ENCODE measurements around the gene MFAP4.

MFAP4 gene

GRCh38 chr17:19414396-19415280 lies 27.6 kb upstream of the MFAP4 start:
- Mint-ChIP-seq H3K36me3 (no peaks in the 10 kb centered on the region), H3K9me3 (ENCODE audit: low read depth) (no peaks in the 10 kb centered on the region), H3K4me1 (ENCODE audit: low read depth) (no peaks in the 10 kb centered on the region), H3K27ac (no peak overlapping the region), H3K4me3 (no peak overlapping the region), H3K27me3 (peaks cover 2% of the 10 kb centered on the region)

GRCh38 chr17:19413761-19414160 lies 26.8 kb upstream of the MFAP4 start:
- H3K36me3 Mint-ChIP-seq, result no peaks in the 10 kb centered on the region
- H3K27me3 Mint-ChIP-seq, result no peaks in the 10 kb centered on the region
- H3K27ac Mint-ChIP-seq, result no peak overlapping the region
- no peaks in the 10 kb centered on the region for H3K4me1 Mint-ChIP-seq (ENCODE audit: low read depth)
- H3K9me3 Mint-ChIP-seq (ENCODE audit: low read depth), result no peaks in the 10 kb centered on the region
- H3K4me3 Mint-ChIP-seq, result no peak overlapping the region

GRCh38 chr17:19412984-19413383 lies 26.0 kb upstream of the MFAP4 start:
- Mint-ChIP-seq H3K9me3 (ENCODE audit: low read depth) (no peaks in the 10 kb centered on the region), H3K36me3 (no peaks in the 10 kb centered on the region), H3K4me1 (ENCODE audit: low read depth) (no peaks in the 10 kb centered on the region), H3K27me3 (no peaks in the 10 kb centered on the region), H3K27ac (no peak overlapping the region), H3K4me3 (no peak overlapping the region)

- Mint-ChIP-seq H3K4me1 (ENCODE audit: low read depth) (no peaks in the 10 kb centered on the region), H3K4me3 (no peak overlapping the region), H3K36me3 (no peaks in the 10 kb centered on the region), H3K27ac (no peak overlapping the region), H3K9me3 (ENCODE audit: low read depth) (no peaks in the 10 kb centered on the region), H3K27me3 (no peaks in the 10 kb centered on the region)
Observed at GRCh38 chr17:19412510-19412909, 25.5 kb upstream of the MFAP4 start.

- Mint-ChIP-seq H3K4me1 (ENCODE audit: low read depth) (no peaks in the 10 kb centered on the region), H3K36me3 (no peaks in the 10 kb centered on the region), H3K27ac (no peak overlapping the region), H3K9me3 (ENCODE audit: low read depth) (no peaks in the 10 kb centered on the region), H3K4me3 (no peak overlapping the region), H3K27me3 (no peaks in the 10 kb centered on the region)
Observed at GRCh38 chr17:19411631-19412030, 24.6 kb upstream of the MFAP4 start.

- Mint-ChIP-seq H3K4me3 (no peak within 1 kb of the TSS), H3K4me1 (ENCODE audit: low read depth) (no peaks in the 10 kb centered on the region), H3K27ac (no peak within 1 kb of the TSS), H3K9me3 (ENCODE audit: low read depth) (no peaks in the 10 kb centered on the region), H3K36me3 (no peaks in the 10 kb centered on the region), H3K27me3 (no peaks in the 10 kb centered on the region)
Observed at GRCh38 chr17:19410875-19411620, 24.1 kb upstream of the MFAP4 start, which contains the start of gene RNF112. Gene RNF112, plus strand, starts transcription at chr17:19411232. Its CDS starts 177 bp downstream, at chr17:19411409.

- Mint-ChIP-seq H3K9me3 (ENCODE audit: low read depth) (no peaks in the 10 kb centered on the region), H3K36me3 (no peaks in the 10 kb centered on the region), H3K27ac (no peak overlapping the region), H3K27me3 (no peaks in the 10 kb centered on the region), H3K4me3 (no peak overlapping the region), H3K4me1 (ENCODE audit: low read depth) (no peaks in the 10 kb centered on the region)
Observed at GRCh38 chr17:19410091-19410490, 23.1 kb upstream of the MFAP4 start.

GRCh38 chr17:19409509-19409908 lies 22.5 kb upstream of the MFAP4 start:
- Mint-ChIP-seq H3K4me3 (no peak overlapping the region), H3K9me3 (ENCODE audit: low read depth) (no peaks in the 10 kb centered on the region), H3K27me3 (no peaks in the 10 kb centered on the region), H3K36me3 (no peaks in the 10 kb centered on the region), H3K4me1 (ENCODE audit: low read depth) (no peaks in the 10 kb centered on the region), H3K27ac (no peak overlapping the region)

GRCh38 chr17:19409066-19409465 lies 22.1 kb upstream of the MFAP4 start:
- Mint-ChIP-seq H3K27me3 (no peaks in the 10 kb centered on the region), H3K4me3 (no peak overlapping the region), H3K36me3 (no peaks in the 10 kb centered on the region), H3K27ac (no peak overlapping the region), H3K4me1 (ENCODE audit: low read depth) (no peaks in the 10 kb centered on the region), H3K9me3 (ENCODE audit: low read depth) (no peaks in the 10 kb centered on the region)

- no peaks in the 10 kb centered on the region for H3K9me3 Mint-ChIP-seq (ENCODE audit: low read depth)
- no peaks in the 10 kb centered on the region for H3K4me1 Mint-ChIP-seq (ENCODE audit: low read depth)
- H3K27ac Mint-ChIP-seq, result no peak overlapping the region
- no peaks in the 10 kb centered on the region for H3K27me3 Mint-ChIP-seq
- H3K4me3 Mint-ChIP-seq, result no peak overlapping the region
- no peaks in the 10 kb centered on the region for H3K36me3 Mint-ChIP-seq
Observed at GRCh38 chr17:19408346-19408710, 21.3 kb upstream of the MFAP4 start.

- H3K27me3 Mint-ChIP-seq, result no peaks in the 10 kb centered on the region
- H3K36me3 Mint-ChIP-seq, result no peaks in the 10 kb centered on the region
- H3K27ac Mint-ChIP-seq, result no peak overlapping the region
- H3K4me1 Mint-ChIP-seq (ENCODE audit: low read depth), result no peaks in the 10 kb centered on the region
- H3K4me3 Mint-ChIP-seq, result no peak overlapping the region
- H3K9me3 Mint-ChIP-seq (ENCODE audit: low read depth), result no peaks in the 10 kb centered on the region
Observed at GRCh38 chr17:19407601-19408345, 20.8 kb upstream of the MFAP4 start.

- Mint-ChIP-seq H3K4me1 (ENCODE audit: low read depth) (no peaks in the 10 kb centered on the region), H3K27ac (no peak overlapping the region), H3K27me3 (no peaks in the 10 kb centered on the region), H3K4me3 (no peak overlapping the region), H3K36me3 (no peaks in the 10 kb centered on the region), H3K9me3 (ENCODE audit: low read depth) (no peaks in the 10 kb centered on the region)
Observed at GRCh38 chr17:19405114-19405513, 18.1 kb upstream of the MFAP4 start.

GRCh38 chr17:19404264-19404663 lies 17.3 kb upstream of the MFAP4 start:
- Mint-ChIP-seq H3K9me3 (ENCODE audit: low read depth) (no peaks in the 10 kb centered on the region), H3K27ac (no peak overlapping the region), H3K4me3 (no peak overlapping the region), H3K36me3 (no peaks in the 10 kb centered on the region), H3K27me3 (no peaks in the 10 kb centered on the region), H3K4me1 (ENCODE audit: low read depth) (no peaks in the 10 kb centered on the region)

- Mint-ChIP-seq H3K9me3 (ENCODE audit: low read depth) (no peaks in the 10 kb centered on the region), H3K4me1 (ENCODE audit: low read depth) (no peaks in the 10 kb centered on the region), H3K27me3 (peaks cover 2% of the 10 kb centered on the region), H3K4me3 (no peak overlapping the region), H3K36me3 (no peaks in the 10 kb centered on the region), H3K27ac (no peak overlapping the region)
Observed at GRCh38 chr17:19403021-19403420, 16.0 kb upstream of the MFAP4 start.

- no peaks in the 10 kb centered on the region for H3K4me1 Mint-ChIP-seq (ENCODE audit: low read depth)
Observed at GRCh38 chr17:19402171-19402570, 15.2 kb upstream of the MFAP4 start.

More at GRCh38 chr17:19402171-19402570, 15.2 kb upstream of the MFAP4 start:
- Mint-ChIP-seq H3K27ac (no peak overlapping the region), H3K36me3 (no peaks in the 10 kb centered on the region), H3K4me3 (no peak overlapping the region), H3K27me3 (peaks cover 2% of the 10 kb centered on the region), H3K9me3 (ENCODE audit: low read depth) (no peaks in the 10 kb centered on the region)
